GM12872 (cell line): ENCODE measurements around the gene DDX19B.

Experiments used
- TF ChIP-seq, protein P1 (sequence below): IDR thresholded peaks from 3 replicates; pipeline ENCODE4 v1.5.1; 2011; ENCODE audit warnings: low read depth, mild to moderate bottlenecking, low read length, moderate library complexity; ENCODE audit not compliant: insufficient read depth

The DDX19B gene

DNA sequence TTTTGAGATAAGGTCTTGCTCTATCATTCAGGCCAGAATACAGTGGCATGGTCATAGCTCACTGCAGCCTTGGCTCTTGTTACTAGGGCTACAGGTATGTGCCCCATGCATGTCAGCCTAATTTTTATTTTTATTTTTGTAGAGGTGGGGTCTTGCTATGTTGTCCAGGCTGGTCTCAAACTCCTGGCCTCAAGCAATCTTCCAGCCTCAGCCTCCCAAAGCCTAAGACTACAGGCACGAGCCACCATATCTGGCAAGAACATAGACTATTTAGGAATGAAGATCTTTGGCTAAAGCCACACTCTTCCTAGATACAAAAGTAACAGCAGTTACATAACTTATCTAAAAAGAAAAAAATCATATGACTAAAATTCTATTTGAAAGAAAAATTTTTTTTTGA lies 32.1 kb downstream of the DDX19B start:
- TF ChIP-seq, protein P1, sequence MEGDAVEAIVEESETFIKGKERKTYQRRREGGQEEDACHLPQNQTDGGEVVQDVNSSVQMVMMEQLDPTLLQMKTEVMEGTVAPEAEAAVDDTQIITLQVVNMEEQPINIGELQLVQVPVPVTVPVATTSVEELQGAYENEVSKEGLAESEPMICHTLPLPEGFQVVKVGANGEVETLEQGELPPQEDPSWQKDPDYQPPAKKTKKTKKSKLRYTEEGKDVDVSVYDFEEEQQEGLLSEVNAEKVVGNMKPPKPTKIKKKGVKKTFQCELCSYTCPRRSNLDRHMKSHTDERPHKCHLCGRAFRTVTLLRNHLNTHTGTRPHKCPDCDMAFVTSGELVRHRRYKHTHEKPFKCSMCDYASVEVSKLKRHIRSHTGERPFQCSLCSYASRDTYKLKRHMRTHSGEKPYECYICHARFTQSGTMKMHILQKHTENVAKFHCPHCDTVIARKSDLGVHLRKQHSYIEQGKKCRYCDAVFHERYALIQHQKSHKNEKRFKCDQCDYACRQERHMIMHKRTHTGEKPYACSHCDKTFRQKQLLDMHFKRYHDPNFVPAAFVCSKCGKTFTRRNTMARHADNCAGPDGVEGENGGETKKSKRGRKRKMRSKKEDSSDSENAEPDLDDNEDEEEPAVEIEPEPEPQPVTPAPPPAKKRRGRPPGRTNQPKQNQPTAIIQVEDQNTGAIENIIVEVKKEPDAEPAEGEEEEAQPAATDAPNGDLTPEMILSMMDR: no peak

- TF ChIP-seq, protein P1: peak; percentile 54
These were observed 32.8 kb downstream of the DDX19B start for GRCh38 chr16:70331588-70332358.

DNA sequence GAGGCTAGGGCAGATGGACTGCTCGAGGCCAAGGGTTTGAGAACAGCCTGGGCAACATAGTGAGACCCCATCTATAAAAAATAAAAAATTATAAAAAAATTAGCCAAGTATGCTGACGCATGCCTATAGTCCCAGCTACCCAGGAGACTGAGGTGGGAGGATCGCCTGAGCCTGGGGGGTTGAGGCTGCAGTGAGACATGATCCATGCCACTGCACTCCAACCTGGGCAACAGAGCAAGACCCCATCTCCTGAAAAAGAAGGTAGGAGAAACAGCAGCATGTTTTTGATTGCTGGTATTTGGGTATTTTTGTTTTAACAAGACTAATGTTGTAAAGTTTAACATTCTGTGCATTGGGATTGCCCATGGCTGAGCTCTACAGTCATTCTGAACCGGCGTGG lies 38.8 kb downstream of the DDX19B start:
- TF ChIP-seq, protein P1: no peak

DNA sequence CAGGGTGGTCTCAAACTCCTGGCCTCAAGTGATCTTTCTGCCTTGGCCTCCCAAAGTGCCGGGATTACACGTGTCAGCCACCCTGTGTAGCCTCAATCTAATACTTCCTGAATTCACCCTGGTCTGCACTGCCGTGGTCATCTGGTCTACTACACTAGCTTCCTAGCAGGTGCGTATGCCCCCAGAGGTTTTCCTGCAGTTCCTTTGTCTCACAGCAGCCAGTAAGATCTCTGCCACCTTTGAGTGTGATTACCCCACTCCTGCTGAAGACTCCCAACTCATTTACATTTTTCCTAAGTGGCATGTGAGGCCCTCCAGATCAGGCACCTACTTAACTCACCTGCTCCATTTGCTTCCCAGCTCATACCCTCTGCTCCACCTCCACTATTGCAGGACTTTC lies 42.6 kb downstream of the DDX19B start:
- TF ChIP-seq, protein P1: no peak

DNA sequence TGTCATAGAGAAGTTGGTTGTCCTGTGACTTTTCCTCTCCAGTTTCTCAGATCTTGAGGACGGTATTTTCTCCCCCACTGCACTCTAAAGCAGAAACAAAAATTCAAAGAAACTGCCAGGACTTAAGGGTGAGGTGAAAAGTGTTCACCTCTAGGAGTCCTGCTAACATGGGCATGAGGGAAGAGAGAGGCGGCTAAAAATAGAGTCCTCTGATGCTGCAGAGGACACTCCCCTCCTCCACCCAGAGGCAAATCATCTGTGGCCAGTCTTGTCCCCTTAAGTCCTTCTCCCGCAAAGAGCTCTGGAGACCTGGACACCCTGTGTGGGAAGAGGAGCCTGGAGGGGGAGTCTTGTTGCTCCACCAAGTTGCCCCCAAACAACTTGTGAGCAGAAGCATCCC lies 43.0 kb downstream of the DDX19B start:
- TF ChIP-seq, protein P1: no peak

GRCh38 chr16:70345840-70346239 lies 46.9 kb downstream of the DDX19B start:
- TF ChIP-seq, protein P1: no peak

DNA sequence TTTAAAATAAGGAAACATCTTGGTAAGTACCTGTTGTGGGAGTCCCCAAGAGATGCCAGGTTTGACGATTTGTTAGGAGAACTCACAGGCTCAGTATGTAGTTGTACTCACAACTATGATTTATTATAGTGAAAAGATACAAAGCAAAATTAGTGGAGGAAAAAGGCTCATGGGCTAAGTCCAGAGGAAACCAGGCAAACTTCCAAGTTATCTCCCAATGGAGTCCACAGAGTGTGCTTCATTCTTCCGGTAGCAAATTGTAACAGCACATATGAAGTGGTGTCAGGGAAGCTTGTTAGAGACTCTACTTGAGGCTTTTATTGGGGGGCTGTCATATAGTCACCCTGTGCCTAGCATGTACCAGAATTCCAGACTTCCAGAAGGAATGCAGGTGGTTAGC lies 50.0 kb downstream of the DDX19B start:
- TF ChIP-seq, protein P1: no peak
